Measurements from ENCODE around the gene BCL2L15.
"Not testable (repeated sequence)": the region's sequence is repeated elsewhere in the genome, so short reads cannot be mapped to it uniquely, and the experiment has no call there.

Gene BCL2L15

GRCh38 chr1:113870778-113871177 lies 16.6 kb downstream of the BCL2L15 start:
- DNase-seq, result peak in 1 of 5 donors; percentile 37

- no peak for DNase-seq
These were observed 18.8 kb downstream of the BCL2L15 start for GRCh38 chr1:113868387-113869083.

- DNase-seq, result no peak
These were observed 25.7 kb downstream of the BCL2L15 start for GRCh38 chr1:113861641-113862040.

- DNase-seq, result no peak
These were observed 26.5 kb downstream of the BCL2L15 start for GRCh38 chr1:113860891-113861290.

- no peak for DNase-seq
These were observed 27.8 kb downstream of the BCL2L15 start for GRCh38 chr1:113859478-113860175.

- no peak for DNase-seq
These were observed 28.4 kb downstream of the BCL2L15 start for GRCh38 chr1:113858982-113859381.

GRCh38 chr1:113858418-113858817 lies 29.0 kb downstream of the BCL2L15 start:
- no peak for DNase-seq

GRCh38 chr1:113857776-113858175 lies 29.6 kb downstream of the BCL2L15 start:
- no peak for DNase-seq

GRCh38 chr1:113856401-113856790 lies 31.0 kb downstream of the BCL2L15 start:
- DNase-seq, result no peak

GRCh38 chr1:113855630-113856400 lies 31.6 kb downstream of the BCL2L15 start:
- DNase-seq, result no peak

GRCh38 chr1:113854234-113854633 lies 33.1 kb downstream of the BCL2L15 start:
- no peak for DNase-seq

- DNase-seq, result not testable (repeated sequence)
These were observed 34.7 kb downstream of the BCL2L15 start for GRCh38 chr1:113852694-113853093.

GRCh38 chr1:113850127-113850796 lies 37.1 kb downstream of the BCL2L15 start:
- no peak for DNase-seq

GRCh38 chr1:113849072-113849471 lies 38.3 kb downstream of the BCL2L15 start:
- no peak for DNase-seq

GRCh38 chr1:113846391-113847035 lies 40.9 kb downstream of the BCL2L15 start:
- no peak for DNase-seq

GRCh38 chr1:113836534-113836933 lies 50.8 kb downstream of the BCL2L15 start:
- DNase-seq, result no peak

GRCh38 chr1:113835686-113836290 lies 51.6 kb downstream of the BCL2L15 start:
- peak in 3 of 5 donors; percentile 19 to 45 (median 27) for DNase-seq

GRCh38 chr1:113834716-113835115 lies 52.7 kb downstream of the BCL2L15 start:
- no peak for DNase-seq
